Endothelial cell of umbilical vein (primary cell): Measurements from ENCODE around the gene CCDC38. TPM values are rescaled to one million over a fixed set of nuclear protein-coding genes. Genes with fewer than 3 reads are reported as not detected.

Source experiments
- BruUV-seq: library from RNA; stranded (reverse); fragments of 400-500 nt; replicated peaks from 2 replicates; lab custom pipeline; 2021; lab: Mats Ljungman, UMichigan
- CTCF ChIA-PET: fragments of 300-600, 350-600 bp; sonication (Branson Sonifier 250); formaldehyde crosslinking; loops from one replicate; lab custom pipeline; 2021; ENCODE audit warnings: antibody characterized with exemption, inconsistent platforms; lab: Charles Lee
- POLR2A ChIA-PET: fragments of 300-600, 350-600 bp; sonication (Branson Sonifier 250); formaldehyde crosslinking; loops from one replicate; lab custom pipeline; 2021; ENCODE audit warnings: antibody characterized with exemption, inconsistent platforms; lab: Charles Lee
- DNase-seq: peaks from one replicate; pipeline ENCODE4 v3.0.0-alpha.2; 2011; ENCODE audit warnings: low read depth, low spot score
- FAIRE-seq: peaks from 2 replicates; lab custom pipeline; 2011; peaks lifted over from hg19 to GRCh38; lab: Jason Lieb, UNC
- H2AFZ ChIP-seq: 2 replicates; pipeline ENCODE4 v1.6.0; 2012; ENCODE audit warnings: low read depth, low read length, control low read depth, inconsistent platforms
- H3K27ac ChIP-seq: 2 replicates; pipeline ENCODE4 v1.5.1; 2011; ENCODE audit warnings: low read depth, mild to moderate bottlenecking, control low read depth, low read length, moderate library complexity; ENCODE audit not compliant: insufficient read depth
- H3K27me3 ChIP-seq, 2 experiments: 2 replicates each; pipeline versions ENCODE4 v1.6.0 to v1.6.1; 2011; ENCODE audit warnings: low read length in 2 of 2, mixed read lengths in 1 of 2; ENCODE audit not compliant: control insufficient read depth in 2 of 2, insufficient read depth in 2 of 2
- H3K36me3 ChIP-seq, 2 experiments: 2 replicates in 1 of 2; 3 replicates in 1 of 2; pipeline ENCODE4 v1.5.1; 2011; ENCODE audit warnings: low read length in 2 of 2, mild to moderate bottlenecking in 1 of 2, moderate library complexity in 1 of 2; ENCODE audit not compliant: control insufficient read depth in 2 of 2, insufficient read depth in 2 of 2; ENCODE audit errors: extremely low read depth in 1 of 2
- H3K4me1 ChIP-seq: 3 replicates; pipeline ENCODE4 v1.5.1; 2011; ENCODE audit warnings: mild to moderate bottlenecking, low read length; ENCODE audit not compliant: control insufficient read depth, insufficient read depth; ENCODE audit errors: extremely low read depth
- H3K4me2 ChIP-seq: 2 replicates; pipeline ENCODE4 v1.6.1; 2011; ENCODE audit warnings: low read length, control low read depth, mixed read lengths; ENCODE audit not compliant: insufficient read depth
- H3K4me3 ChIP-seq, 3 experiments: fragments of 200-600 bp in 1 of 3; sonication (generic), shearing (Covaris generic) in 1 of 3; replicated peaks in 1 of 3; 2 replicates each; pipeline ENCODE4 v1.5.1; 2011 to 2016; ENCODE audit warnings: control low read depth in 3 of 3, low read length in 3 of 3, mild to moderate bottlenecking in 2 of 3, inconsistent platforms in 1 of 3, low read depth in 1 of 3, moderate library complexity in 1 of 3; ENCODE audit not compliant: insufficient read depth in 1 of 3
- H3K79me2 ChIP-seq: 2 replicates; pipeline ENCODE4 v1.6.0; 2012; ENCODE audit warnings: low read length, inconsistent platforms; ENCODE audit not compliant: control insufficient read depth, insufficient read depth
- H3K9ac ChIP-seq: replicated peaks from 2 replicates; pipeline ENCODE3; 2011; ENCODE audit warnings: low read length, control low read depth; ENCODE audit not compliant: insufficient read depth; ENCODE audit errors: extremely low read depth
- H3K9me1 ChIP-seq: replicated peaks from 3 replicates; pipeline ENCODE4 v1.6.0; 2011; ENCODE audit warnings: mild to moderate bottlenecking, low read length; ENCODE audit not compliant: control insufficient read depth, insufficient read depth; ENCODE audit errors: extremely low read depth
- H3K9me3 ChIP-seq: replicated peaks from 2 replicates; pipeline ENCODE4 v1.5.1; 2012; ENCODE audit warnings: low read length, inconsistent platforms; ENCODE audit not compliant: control insufficient read depth, insufficient read depth
- H4K20me1 ChIP-seq: replicated peaks from 2 replicates; pipeline ENCODE3; 2011; ENCODE audit warnings: mild to moderate bottlenecking, low read length; ENCODE audit not compliant: control insufficient read depth, insufficient read depth; ENCODE audit errors: extremely low read depth
- CTCF ChIP-seq, 2 donors: IDR thresholded peaks; 1 replicate in 1 of 2; 2 replicates in 1 of 2; pipeline ENCODE4 v1.5.1; 2011; ENCODE audit warnings: low read length in 2 of 2, mild to moderate bottlenecking in 2 of 2, moderate library complexity in 2 of 2, control low read depth in 1 of 2, inconsistent platforms in 1 of 2, low read depth in 1 of 2; ENCODE audit not compliant: insufficient read depth in 1 of 2; ENCODE audit errors: extremely low read depth in 1 of 2
- EZH2 ChIP-seq: IDR thresholded peaks from 2 replicates; pipeline ENCODE4 v1.6.1; 2012; ENCODE audit warnings: borderline replicate concordance, low read depth, mild to moderate bottlenecking, moderate library complexity, low read length, inconsistent platforms; ENCODE audit not compliant: severe bottlenecking
- FOS ChIP-seq: IDR thresholded peaks from 2 replicates; pipeline ENCODE4 v1.6.1; 2011; ENCODE audit warnings: mild to moderate bottlenecking, low read length, moderate library complexity, borderline replicate concordance; ENCODE audit not compliant: insufficient read depth
- GATA2 ChIP-seq: IDR thresholded peaks from 2 replicates; pipeline ENCODE4 v1.7.0; 2011; ENCODE audit warnings: low read depth, mild to moderate bottlenecking, moderate library complexity, mixed read lengths, low read length; ENCODE audit not compliant: insufficient read length, insufficient read depth
- JUN ChIP-seq: IDR thresholded peaks from 2 replicates; pipeline ENCODE4 v1.6.1; 2011; ENCODE audit warnings: borderline replicate concordance, low read depth; ENCODE audit not compliant: insufficient read length, insufficient read depth
- MAX ChIP-seq: IDR thresholded peaks from 2 replicates; pipeline ENCODE4 v1.6.1; 2011; ENCODE audit not compliant: insufficient read depth, insufficient read length
- MYC ChIP-seq: IDR thresholded peaks from one replicate; pipeline ENCODE4 v1.6.1; 2011; ENCODE audit warnings: mild to moderate bottlenecking, low read depth, low read length
- POLR2A ChIP-seq: IDR thresholded peaks from 2 replicates; pipeline ENCODE4 v1.6.1; 2012; ENCODE audit warnings: low read depth, mild to moderate bottlenecking, control low read depth, low read length
- POLR2AphosphoS5 ChIP-seq: IDR thresholded peaks from 2 replicates; pipeline ENCODE4 v1.6.1; 2012; ENCODE audit warnings: low read depth, mild to moderate bottlenecking, control low read depth, low read length, moderate library complexity; ENCODE audit not compliant: insufficient read depth
- dilution Hi-C: fragments of 300-500 bp; cut with MboI; formaldehyde crosslinking; loops from one replicate; pipeline ENCODE4 v1.15.0; 2019; ENCODE audit warnings: low sequenced_read_pairs; ENCODE audit not compliant: extremely low pct_ligation_motif_present
- intact Hi-C: fragments of 100-400 bp; cut with micrococcal nuclease; formaldehyde crosslinking; loops from one replicate; pipeline ENCODE4 v1.10.0; 2022
- polyA plus RNA-seq, 4 experiments: library from polyadenylated mRNA; depleted of rRNA in 3 of 4; stranded (reverse) in 3 of 4; unstranded in 1 of 4; fragments of >200 nt; gene quantifications; 2 replicates each; pipeline versions ENCODE4 v1.2.1 to v1.2.3, GENCODE V29; 2011 to 2012; ENCODE audit warnings: missing spikeins in 1 of 4
- total RNA-seq: library from RNA; stranded (reverse); gene quantifications from 2 replicates; pipeline ENCODE4 v1.2.3, GENCODE V29; 2021

CCDC38 gene
- total and polyA plus RNA-seq, 2 donors (not counting 3 experiments of a cell fraction or from before 2014, with no cell fraction given) = not detected

GRCh38 chr12:95882080-95882479 lies 60.3 kb downstream of the CCDC38 start:
- BruUV-seq = no TSS peak
- Histone ChIP-seq H3K9me1 (no peaks in the 10 kb centered on the region), H3K27me3 (no peaks in the 10 kb centered on the region), H3K79me2 (no peaks in the 10 kb centered on the region), H3K4me2 (no peak overlapping the region), H3K36me3 (no peaks in the 10 kb centered on the region), H3K9me3 (no peaks in the 10 kb centered on the region), H3K27ac (no peak overlapping the region), H3K9ac (no peak overlapping the region), H3K4me1 (peaks cover 6% of the 10 kb centered on the region), H2AFZ (no peak overlapping the region), H4K20me1 (no peaks in the 10 kb centered on the region), H3K4me3 (no peak overlapping the region)
- DNase-seq = no peak
- ChIA-PET CTCF (no interaction called here), POLR2A (interaction anchor here (0.5 kb wide), 1 partner anchor 555 kb away, joined by 3 read pairs; no protein-coding TSS in a partner anchor)
- TF ChIP-seq EZH2 (no peak), CTCF (IDR thresholded peaks at IDR 0.05; ENCODE audit: extremely low read depth in 1 of 2, insufficient read depth in 1 of 2, low read depth in 1 of 2, low read length in 2 of 2) (no peak), MYC (no peak), JUN (no peak), FOS (no peak), POLR2AphosphoS5 (no peak), GATA2 (no peak), MAX (no peak), POLR2A (no peak)
- intact Hi-C loops (no loop called here), dilution Hi-C loops (no loop called here)
- no peak for FAIRE-seq
